ENCODE measurements around the gene THEMIS.

DNA sequence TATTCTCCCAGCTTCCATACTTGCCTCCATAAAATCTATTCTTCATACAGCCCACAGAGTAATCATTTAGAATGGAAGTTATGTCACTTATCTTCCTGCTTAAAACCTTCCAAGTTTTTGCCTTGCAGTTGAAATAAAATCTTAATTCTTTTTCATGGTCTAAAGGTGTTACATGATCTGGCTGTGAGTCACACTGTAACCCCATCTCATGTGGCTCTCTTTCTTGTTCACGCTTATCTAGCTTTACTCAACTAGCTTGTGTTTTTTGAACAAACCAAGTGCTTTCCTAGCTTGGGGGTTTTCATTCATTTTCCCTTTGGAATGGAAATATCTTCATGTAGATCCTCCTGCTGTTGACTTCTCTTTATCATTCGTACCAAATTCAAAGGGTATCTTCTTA, 23.6 kb upstream of the THEMIS start:
- TF ChIP-seq, protein P1, sequence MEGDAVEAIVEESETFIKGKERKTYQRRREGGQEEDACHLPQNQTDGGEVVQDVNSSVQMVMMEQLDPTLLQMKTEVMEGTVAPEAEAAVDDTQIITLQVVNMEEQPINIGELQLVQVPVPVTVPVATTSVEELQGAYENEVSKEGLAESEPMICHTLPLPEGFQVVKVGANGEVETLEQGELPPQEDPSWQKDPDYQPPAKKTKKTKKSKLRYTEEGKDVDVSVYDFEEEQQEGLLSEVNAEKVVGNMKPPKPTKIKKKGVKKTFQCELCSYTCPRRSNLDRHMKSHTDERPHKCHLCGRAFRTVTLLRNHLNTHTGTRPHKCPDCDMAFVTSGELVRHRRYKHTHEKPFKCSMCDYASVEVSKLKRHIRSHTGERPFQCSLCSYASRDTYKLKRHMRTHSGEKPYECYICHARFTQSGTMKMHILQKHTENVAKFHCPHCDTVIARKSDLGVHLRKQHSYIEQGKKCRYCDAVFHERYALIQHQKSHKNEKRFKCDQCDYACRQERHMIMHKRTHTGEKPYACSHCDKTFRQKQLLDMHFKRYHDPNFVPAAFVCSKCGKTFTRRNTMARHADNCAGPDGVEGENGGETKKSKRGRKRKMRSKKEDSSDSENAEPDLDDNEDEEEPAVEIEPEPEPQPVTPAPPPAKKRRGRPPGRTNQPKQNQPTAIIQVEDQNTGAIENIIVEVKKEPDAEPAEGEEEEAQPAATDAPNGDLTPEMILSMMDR (IDR thresholded peaks at IDR 0.05; ENCODE audit: poor library complexity, severe bottlenecking): no peak
- TF ChIP-seq TAF1 (IDR thresholded peaks at IDR 0.05; ENCODE audit: low read depth) (no peak), EZH2 (IDR thresholded peaks at IDR 0.05; ENCODE audit: borderline replicate concordance, insufficient read depth, low read length, poor library complexity, severe bottlenecking) (no peak), RAD21 (conservative IDR thresholded peaks at IDR 0.05) (no peak)

Measured in neural cell (in vitro differentiated cells).